H9 (cell line): ENCODE data around the gene POU2F2. TPM values are rescaled to one million over a fixed set of nuclear protein-coding genes. Genes with fewer than 3 reads are reported as not detected.

Experiments
- DNase-seq: peaks from one replicate; pipeline ENCODE4 v3.0.0-alpha.2; 2017
- H2AFZ ChIP-seq: one replicate; pipeline ENCODE4 v1.6.1; 2013; ENCODE audit warnings: mild to moderate bottlenecking, low read length, control low read depth, moderate library complexity
- H2AK5ac ChIP-seq: 2 replicates; pipeline ENCODE4 v1.6.1; 2013; ENCODE audit warnings: low read length, control low read depth, mixed read lengths; ENCODE audit not compliant: insufficient read length
- H2BK120ac ChIP-seq: one replicate; pipeline ENCODE4 v1.6.1; 2013; ENCODE audit warnings: low read depth, mild to moderate bottlenecking, low read length, control low read depth, inconsistent platforms; ENCODE audit not compliant: poor library complexity, severe bottlenecking
- H2BK12ac ChIP-seq: 2 replicates; pipeline ENCODE4 v1.6.1; 2013; ENCODE audit warnings: low read length, control low read depth, mixed read lengths, low read depth; ENCODE audit not compliant: insufficient read length
- H2BK15ac ChIP-seq: 2 replicates; pipeline ENCODE4 v1.6.1; 2013; ENCODE audit warnings: low read depth, low read length, control low read depth
- H2BK20ac ChIP-seq: one replicate; pipeline ENCODE4 v1.6.1; 2013; ENCODE audit warnings: low read depth, mild to moderate bottlenecking, low read length, control low read depth, inconsistent platforms; ENCODE audit not compliant: poor library complexity, severe bottlenecking
- H2BK5ac ChIP-seq: 2 replicates; pipeline ENCODE4 v1.6.1; 2013; ENCODE audit warnings: low read length, control low read depth, mixed read lengths; ENCODE audit not compliant: insufficient read length
- H3K14ac ChIP-seq: 2 replicates; pipeline ENCODE4 v1.6.1; 2013; ENCODE audit warnings: low read length, control low read depth; ENCODE audit not compliant: insufficient read depth
- H3K18ac ChIP-seq: 2 replicates; pipeline ENCODE4 v1.6.1; 2013; ENCODE audit warnings: low read depth, mild to moderate bottlenecking, mixed read lengths, low read length, control low read depth; ENCODE audit not compliant: insufficient read length
- H3K23ac ChIP-seq: 2 replicates; pipeline ENCODE4 v1.6.1; 2013; ENCODE audit warnings: low read length, control low read depth, mixed read lengths, low read depth; ENCODE audit not compliant: insufficient read length
- H3K23me2 ChIP-seq: 2 replicates; pipeline ENCODE4 v1.6.1; 2013; ENCODE audit warnings: low read depth, mild to moderate bottlenecking, mixed read lengths, low read length, control low read depth; ENCODE audit not compliant: insufficient read length, poor library complexity, severe bottlenecking
- H3K27ac ChIP-seq: 2 replicates; pipeline ENCODE4 v1.5.1; 2013; ENCODE audit warnings: low read length, control low read depth, mixed read lengths, low read depth; ENCODE audit not compliant: insufficient read length
- H3K27me3 ChIP-seq: 2 replicates; pipeline ENCODE4 v1.6.1; 2013; ENCODE audit warnings: low read length, control low read depth, inconsistent platforms; ENCODE audit not compliant: insufficient read depth
- H3K4ac ChIP-seq: 2 replicates; pipeline ENCODE4 v1.6.1; 2013; ENCODE audit warnings: low read depth, mild to moderate bottlenecking, control low read depth, inconsistent platforms, low read length, moderate library complexity
- H3K4me1 ChIP-seq: 2 replicates; pipeline ENCODE4 v1.6.1; 2013; ENCODE audit warnings: low read length, control low read depth, inconsistent platforms; ENCODE audit not compliant: insufficient read depth
- H3K4me2 ChIP-seq: 2 replicates; pipeline ENCODE4 v1.6.1; 2013; ENCODE audit warnings: low read length, control low read depth, mixed read lengths; ENCODE audit not compliant: insufficient read length, insufficient read depth
- H3K56ac ChIP-seq: 2 replicates; pipeline ENCODE4 v1.6.1; 2013; ENCODE audit warnings: low read depth, mild to moderate bottlenecking, mixed read lengths, low read length, control low read depth; ENCODE audit not compliant: insufficient read length
- H3K79me1 ChIP-seq: 2 replicates; pipeline ENCODE4 v1.6.1; 2013; ENCODE audit warnings: low read depth, mild to moderate bottlenecking, moderate library complexity, low read length, control low read depth, inconsistent platforms; ENCODE audit not compliant: insufficient read depth, poor library complexity, severe bottlenecking
- H3K79me2 ChIP-seq: 2 replicates; pipeline ENCODE4 v1.6.1; 2013; ENCODE audit warnings: low read length, control low read depth, inconsistent platforms; ENCODE audit not compliant: insufficient read depth
- H3K9ac ChIP-seq: 2 replicates; pipeline ENCODE4 v1.6.1; 2013; ENCODE audit warnings: low read length, control low read depth, mixed read lengths; ENCODE audit not compliant: insufficient read length; ENCODE audit errors: extremely low read depth
- H3K9me3 ChIP-seq: one replicate; pipeline ENCODE4 v1.6.1; 2013; ENCODE audit warnings: low read depth, low read length, inconsistent platforms; ENCODE audit not compliant: control insufficient read depth
- H3T11ph ChIP-seq: one replicate; pipeline ENCODE4 v1.6.1; 2013; ENCODE audit warnings: mild to moderate bottlenecking, low read length, control low read depth, inconsistent platforms
- H4K20me1 ChIP-seq: one replicate; pipeline ENCODE4 v1.6.1; 2013; ENCODE audit not compliant: control insufficient read depth, insufficient read length, insufficient read depth
- H4K5ac ChIP-seq: 2 replicates; pipeline ENCODE4 v1.6.1; 2013; ENCODE audit warnings: low read depth, mild to moderate bottlenecking, mixed read lengths, low read length, control low read depth; ENCODE audit not compliant: insufficient read length
- H4K8ac ChIP-seq: replicated peaks from 2 replicates; pipeline ENCODE4 v1.6.1; 2013; ENCODE audit warnings: low read length, control low read depth, mixed read lengths, low read depth; ENCODE audit not compliant: insufficient read length
- H4K91ac ChIP-seq: 2 replicates; pipeline ENCODE4 v1.6.1; 2013; ENCODE audit warnings: low read depth, mild to moderate bottlenecking, moderate library complexity, mixed read lengths, low read length, control low read depth; ENCODE audit not compliant: insufficient read length
- H3K27ac Mint-ChIP-seq, 3 experiments: 2 replicates in 2 of 3; 3 replicates in 1 of 3; pipeline ENCODE4 v1.8.0; 2020 to 2021; ENCODE audit warnings: mixed read lengths in 3 of 3, mild to moderate bottlenecking in 1 of 3, moderate library complexity in 1 of 3
- H3K27me3 Mint-ChIP-seq: 2 replicates; pipeline ENCODE4 v1.8.0; 2021; ENCODE audit warnings: low read depth, mild to moderate bottlenecking, moderate library complexity, mixed read lengths
- H3K36me3 Mint-ChIP-seq, 3 experiments: 2 replicates in 2 of 3; 3 replicates in 1 of 3; pipeline ENCODE4 v1.8.0; 2020 to 2021; ENCODE audit warnings: low read depth in 3 of 3, mixed read lengths in 3 of 3; ENCODE audit not compliant: insufficient read depth in 1 of 3
- H3K4me1 Mint-ChIP-seq, 2 experiments: 2 replicates each; pipeline ENCODE4 v1.8.0; 2020; ENCODE audit warnings: mixed read lengths in 2 of 2
- H3K4me3 Mint-ChIP-seq, 2 experiments: 2 replicates in 1 of 2; 3 replicates in 1 of 2; pipeline ENCODE4 v1.8.0; 2020 to 2021; ENCODE audit warnings: mild to moderate bottlenecking in 2 of 2, mixed read lengths in 2 of 2, moderate library complexity in 1 of 2
- H3K9me3 Mint-ChIP-seq, 2 experiments: 2 replicates in 1 of 2; 3 replicates in 1 of 2; pipeline ENCODE4 v1.8.0; 2020; ENCODE audit warnings: mild to moderate bottlenecking in 2 of 2, mixed read lengths in 2 of 2, moderate library complexity in 1 of 2
- WGBS: extraction: QIAGEN DNeasy Blood & Tissue Kit; methylation state at CpG from one replicate; pipeline ENCODE4 v1.1.7; 2013; ENCODE audit warnings: missing lambda C conversion rate, low lambda C conversion rate, mixed read lengths; ENCODE audit not compliant: insufficient read length; ENCODE audit errors: extremely low coverage; 5-methylcytosine and 5-hydroxymethylcytosine counted together
- total RNA-seq: library from RNA; stranded (reverse); gene quantifications from 2 replicates; pipeline ENCODE4 v1.2.1, GENCODE V29; 2021
- TF ChIP-seq, protein P1 (sequence below): fragments of 200-600 bp; sonication (generic); conservative IDR thresholded peaks from 3 replicates; pipeline ENCODE4 v1.8.0; 2021; ENCODE audit warnings: antibody characterized with exemption, mild to moderate bottlenecking

The POU2F2 gene
- total RNA-seq, 1 experiment from 2014 or later, result 2.9 TPM

DNA sequence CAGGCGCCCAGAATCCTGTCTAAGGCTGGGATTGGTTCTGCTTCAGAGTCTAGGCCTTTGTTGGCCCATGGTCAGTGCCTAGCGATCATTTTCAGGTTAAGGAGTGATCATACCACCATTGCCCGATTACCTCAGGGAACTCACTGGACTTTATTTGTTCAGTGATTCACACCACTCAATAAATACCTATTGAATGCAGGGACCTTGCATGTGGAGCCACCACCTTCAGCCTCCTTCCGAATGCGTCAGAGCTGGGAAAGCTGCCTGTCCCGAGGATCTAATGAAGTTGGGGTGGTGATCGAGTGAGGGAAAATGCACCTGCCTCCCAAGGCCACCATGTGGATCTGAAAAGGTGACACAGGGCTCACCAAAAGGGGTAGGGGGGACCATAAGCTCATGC is 40.0 kb upstream of the POU2F2 start:
- H3K27ac Mint-ChIP-seq, result no peak overlapping the region
- H2BK15ac ChIP-seq, result no peak overlapping the region
- peaks cover 11% of the 10 kb centered on the region for H3K23me2 ChIP-seq
- no peaks in the 10 kb centered on the region for H3K4me1 ChIP-seq
- no peaks in the 10 kb centered on the region; a peak in 1 of 5 replicates for H3K9me3 Mint-ChIP-seq
- no peak overlapping the region for H3K56ac ChIP-seq
- no peak overlapping the region for H3K23ac ChIP-seq
- H3K27ac ChIP-seq, result no peak overlapping the region
- no peak overlapping the region for H3K9ac ChIP-seq
- DNase-seq, result no peak
- H2AK5ac ChIP-seq, result no peak overlapping the region
- no peak overlapping the region for H2AFZ ChIP-seq
- no peak overlapping the region for H3K4me3 Mint-ChIP-seq
- no peak overlapping the region for H3K14ac ChIP-seq
- no peak overlapping the region for H4K5ac ChIP-seq
- no peaks in the 10 kb centered on the region for H4K20me1 ChIP-seq
- TF ChIP-seq, protein P1, sequence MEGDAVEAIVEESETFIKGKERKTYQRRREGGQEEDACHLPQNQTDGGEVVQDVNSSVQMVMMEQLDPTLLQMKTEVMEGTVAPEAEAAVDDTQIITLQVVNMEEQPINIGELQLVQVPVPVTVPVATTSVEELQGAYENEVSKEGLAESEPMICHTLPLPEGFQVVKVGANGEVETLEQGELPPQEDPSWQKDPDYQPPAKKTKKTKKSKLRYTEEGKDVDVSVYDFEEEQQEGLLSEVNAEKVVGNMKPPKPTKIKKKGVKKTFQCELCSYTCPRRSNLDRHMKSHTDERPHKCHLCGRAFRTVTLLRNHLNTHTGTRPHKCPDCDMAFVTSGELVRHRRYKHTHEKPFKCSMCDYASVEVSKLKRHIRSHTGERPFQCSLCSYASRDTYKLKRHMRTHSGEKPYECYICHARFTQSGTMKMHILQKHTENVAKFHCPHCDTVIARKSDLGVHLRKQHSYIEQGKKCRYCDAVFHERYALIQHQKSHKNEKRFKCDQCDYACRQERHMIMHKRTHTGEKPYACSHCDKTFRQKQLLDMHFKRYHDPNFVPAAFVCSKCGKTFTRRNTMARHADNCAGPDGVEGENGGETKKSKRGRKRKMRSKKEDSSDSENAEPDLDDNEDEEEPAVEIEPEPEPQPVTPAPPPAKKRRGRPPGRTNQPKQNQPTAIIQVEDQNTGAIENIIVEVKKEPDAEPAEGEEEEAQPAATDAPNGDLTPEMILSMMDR, result no peak
- H2BK120ac ChIP-seq, result no peak overlapping the region
- H4K8ac ChIP-seq, result no peak overlapping the region
- no CpG with 5 or more reads among the region's 7 CpGs for WGBS
- no peaks in the 10 kb centered on the region for H3K79me1 ChIP-seq
- H3K4ac ChIP-seq, result no peak overlapping the region
- no peaks in the 10 kb centered on the region for H3K79me2 ChIP-seq
- no peak overlapping the region for H3K18ac ChIP-seq
- peaks cover 19% of the 10 kb centered on the region for H3K27me3 ChIP-seq
- H3K27me3 Mint-ChIP-seq, result peaks cover 81% of the 10 kb centered on the region
- no peak overlapping the region for H3K4me2 ChIP-seq
- no peak overlapping the region for H4K91ac ChIP-seq
- H2BK20ac ChIP-seq, result no peak overlapping the region
- no peak overlapping the region for H2BK5ac ChIP-seq
- H3K4me1 Mint-ChIP-seq, result peaks cover 8 to 20% of the 10 kb centered on the region in 2 experiments
- no peaks in the 10 kb centered on the region for H3K9me3 ChIP-seq
- H3K36me3 Mint-ChIP-seq, result no peaks in the 10 kb centered on the region
- H2BK12ac ChIP-seq, result no peak overlapping the region
- no peak overlapping the region for H3T11ph ChIP-seq
